Endothelial cell of umbilical vein (primary cell): ENCODE measurements around the gene DDR1. TPM values are rescaled to one million over a fixed set of nuclear protein-coding genes. Genes with fewer than 3 reads are reported as not detected.

ENCODE experiments used
- BruUV-seq: library from RNA; stranded (reverse); fragments of 400-500 nt; replicated peaks from 2 replicates; lab custom pipeline; 2021; lab: Mats Ljungman, UMichigan
- CTCF ChIA-PET: fragments of 300-600, 350-600 bp; sonication (Branson Sonifier 250); formaldehyde crosslinking; loops from one replicate; lab custom pipeline; 2021; ENCODE audit warnings: antibody characterized with exemption, inconsistent platforms; lab: Charles Lee
- POLR2A ChIA-PET: fragments of 300-600, 350-600 bp; sonication (Branson Sonifier 250); formaldehyde crosslinking; loops from one replicate; lab custom pipeline; 2021; ENCODE audit warnings: antibody characterized with exemption, inconsistent platforms; lab: Charles Lee
- DNase-seq: peaks from one replicate; pipeline ENCODE4 v3.0.0-alpha.2; 2011; ENCODE audit warnings: low read depth, low spot score
- FAIRE-seq: peaks from 2 replicates; lab custom pipeline; 2011; peaks lifted over from hg19 to GRCh38; lab: Jason Lieb, UNC
- H2AFZ ChIP-seq: 2 replicates; pipeline ENCODE4 v1.6.0; 2012; ENCODE audit warnings: low read depth, low read length, control low read depth, inconsistent platforms
- H3K27ac ChIP-seq: 2 replicates; pipeline ENCODE4 v1.5.1; 2011; ENCODE audit warnings: low read depth, mild to moderate bottlenecking, control low read depth, low read length, moderate library complexity; ENCODE audit not compliant: insufficient read depth
- H3K27me3 ChIP-seq, 2 experiments: 2 replicates each; pipeline versions ENCODE4 v1.6.0 to v1.6.1; 2011; ENCODE audit warnings: low read length in 2 of 2, mixed read lengths in 1 of 2; ENCODE audit not compliant: control insufficient read depth in 2 of 2, insufficient read depth in 2 of 2
- H3K36me3 ChIP-seq, 2 experiments: 2 replicates in 1 of 2; 3 replicates in 1 of 2; pipeline ENCODE4 v1.5.1; 2011; ENCODE audit warnings: low read length in 2 of 2, mild to moderate bottlenecking in 1 of 2, moderate library complexity in 1 of 2; ENCODE audit not compliant: control insufficient read depth in 2 of 2, insufficient read depth in 2 of 2; ENCODE audit errors: extremely low read depth in 1 of 2
- H3K4me1 ChIP-seq: 3 replicates; pipeline ENCODE4 v1.5.1; 2011; ENCODE audit warnings: mild to moderate bottlenecking, low read length; ENCODE audit not compliant: control insufficient read depth, insufficient read depth; ENCODE audit errors: extremely low read depth
- H3K4me2 ChIP-seq: 2 replicates; pipeline ENCODE4 v1.6.1; 2011; ENCODE audit warnings: low read length, control low read depth, mixed read lengths; ENCODE audit not compliant: insufficient read depth
- H3K4me3 ChIP-seq, 3 experiments: fragments of 200-600 bp in 1 of 3; sonication (generic), shearing (Covaris generic) in 1 of 3; replicated peaks in 1 of 3; 2 replicates each; pipeline ENCODE4 v1.5.1; 2011 to 2016; ENCODE audit warnings: control low read depth in 3 of 3, low read length in 3 of 3, mild to moderate bottlenecking in 2 of 3, inconsistent platforms in 1 of 3, low read depth in 1 of 3, moderate library complexity in 1 of 3; ENCODE audit not compliant: insufficient read depth in 1 of 3
- H3K79me2 ChIP-seq: 2 replicates; pipeline ENCODE4 v1.6.0; 2012; ENCODE audit warnings: low read length, inconsistent platforms; ENCODE audit not compliant: control insufficient read depth, insufficient read depth
- H3K9ac ChIP-seq: replicated peaks from 2 replicates; pipeline ENCODE3; 2011; ENCODE audit warnings: low read length, control low read depth; ENCODE audit not compliant: insufficient read depth; ENCODE audit errors: extremely low read depth
- H3K9me1 ChIP-seq: replicated peaks from 3 replicates; pipeline ENCODE4 v1.6.0; 2011; ENCODE audit warnings: mild to moderate bottlenecking, low read length; ENCODE audit not compliant: control insufficient read depth, insufficient read depth; ENCODE audit errors: extremely low read depth
- H3K9me3 ChIP-seq: replicated peaks from 2 replicates; pipeline ENCODE4 v1.5.1; 2012; ENCODE audit warnings: low read length, inconsistent platforms; ENCODE audit not compliant: control insufficient read depth, insufficient read depth
- H4K20me1 ChIP-seq: replicated peaks from 2 replicates; pipeline ENCODE3; 2011; ENCODE audit warnings: mild to moderate bottlenecking, low read length; ENCODE audit not compliant: control insufficient read depth, insufficient read depth; ENCODE audit errors: extremely low read depth
- CTCF ChIP-seq, 2 donors: IDR thresholded peaks; 1 replicate in 1 of 2; 2 replicates in 1 of 2; pipeline ENCODE4 v1.5.1; 2011; ENCODE audit warnings: low read length in 2 of 2, mild to moderate bottlenecking in 2 of 2, moderate library complexity in 2 of 2, control low read depth in 1 of 2, inconsistent platforms in 1 of 2, low read depth in 1 of 2; ENCODE audit not compliant: insufficient read depth in 1 of 2; ENCODE audit errors: extremely low read depth in 1 of 2
- EZH2 ChIP-seq: IDR thresholded peaks from 2 replicates; pipeline ENCODE4 v1.6.1; 2012; ENCODE audit warnings: borderline replicate concordance, low read depth, mild to moderate bottlenecking, moderate library complexity, low read length, inconsistent platforms; ENCODE audit not compliant: severe bottlenecking
- FOS ChIP-seq: IDR thresholded peaks from 2 replicates; pipeline ENCODE4 v1.6.1; 2011; ENCODE audit warnings: mild to moderate bottlenecking, low read length, moderate library complexity, borderline replicate concordance; ENCODE audit not compliant: insufficient read depth
- GATA2 ChIP-seq: IDR thresholded peaks from 2 replicates; pipeline ENCODE4 v1.7.0; 2011; ENCODE audit warnings: low read depth, mild to moderate bottlenecking, moderate library complexity, mixed read lengths, low read length; ENCODE audit not compliant: insufficient read length, insufficient read depth
- JUN ChIP-seq: IDR thresholded peaks from 2 replicates; pipeline ENCODE4 v1.6.1; 2011; ENCODE audit warnings: borderline replicate concordance, low read depth; ENCODE audit not compliant: insufficient read length, insufficient read depth
- MYC ChIP-seq: IDR thresholded peaks from one replicate; pipeline ENCODE4 v1.6.1; 2011; ENCODE audit warnings: mild to moderate bottlenecking, low read depth, low read length
- POLR2A ChIP-seq: IDR thresholded peaks from 2 replicates; pipeline ENCODE4 v1.6.1; 2012; ENCODE audit warnings: low read depth, mild to moderate bottlenecking, control low read depth, low read length
- POLR2AphosphoS5 ChIP-seq: IDR thresholded peaks from 2 replicates; pipeline ENCODE4 v1.6.1; 2012; ENCODE audit warnings: low read depth, mild to moderate bottlenecking, control low read depth, low read length, moderate library complexity; ENCODE audit not compliant: insufficient read depth
- dilution Hi-C: fragments of 300-500 bp; cut with MboI; formaldehyde crosslinking; loops from one replicate; pipeline ENCODE4 v1.15.0; 2019; ENCODE audit warnings: low sequenced_read_pairs; ENCODE audit not compliant: extremely low pct_ligation_motif_present
- intact Hi-C: fragments of 100-400 bp; cut with micrococcal nuclease; formaldehyde crosslinking; loops from one replicate; pipeline ENCODE4 v1.10.0; 2022
- polyA plus RNA-seq, 4 experiments: library from polyadenylated mRNA; depleted of rRNA in 3 of 4; stranded (reverse) in 3 of 4; unstranded in 1 of 4; fragments of >200 nt; gene quantifications; 2 replicates each; pipeline versions ENCODE4 v1.2.1 to v1.2.3, GENCODE V29; 2011 to 2012; ENCODE audit warnings: missing spikeins in 1 of 4
- total RNA-seq: library from RNA; stranded (reverse); gene quantifications from 2 replicates; pipeline ENCODE4 v1.2.3, GENCODE V29; 2021
- TF ChIP-seq, protein P1 (sequence below): IDR thresholded peaks from 2 replicates; pipeline ENCODE4 v1.6.1; 2011; ENCODE audit not compliant: insufficient read depth, insufficient read length

DDR1 gene
- total and polyA plus RNA-seq, 2 donors (not counting 3 experiments of a cell fraction or from before 2014, with no cell fraction given), result 8.8 to 22.9 TPM

DNA sequence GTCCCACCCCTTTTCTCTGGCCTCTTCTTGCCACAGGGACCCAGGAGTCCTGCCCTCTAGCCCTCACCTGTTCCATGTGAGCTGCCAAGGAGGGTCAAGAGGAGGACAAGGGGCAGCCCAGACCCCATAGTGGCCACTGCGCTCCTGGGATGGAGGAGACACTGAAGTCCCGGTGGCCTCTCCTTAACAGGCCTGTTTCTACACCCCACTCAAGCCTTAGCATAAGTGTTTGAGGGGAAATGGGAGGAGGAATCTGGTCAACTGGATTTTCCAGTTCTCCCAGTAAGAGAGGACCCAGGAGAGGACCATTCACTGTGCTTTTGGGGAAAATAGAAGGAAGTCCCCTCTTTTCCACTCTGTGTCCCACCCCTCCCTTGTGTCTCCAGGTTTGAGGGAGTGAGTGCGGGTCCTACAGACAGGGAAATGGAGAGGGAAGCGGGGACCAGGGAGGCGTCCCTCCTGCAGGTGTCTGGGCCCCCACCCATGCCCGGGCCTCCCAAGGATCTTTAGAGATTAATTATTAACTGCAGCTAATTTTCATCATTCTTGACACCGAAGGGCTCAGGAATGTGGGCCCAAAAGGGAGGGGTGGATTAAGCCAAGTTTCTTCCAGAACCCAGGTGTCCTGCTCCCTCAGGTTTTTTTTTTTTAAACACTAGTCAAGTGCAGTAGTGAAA is 47.8 kb downstream of the DDR1 start, which contains the start of gene SFTA2:
Gene SFTA2, minus strand, starts transcription at position 202 of the 677 bp plus-strand sequence. Its CDS starts 74 bp downstream, at position 128.
- Histone ChIP-seq H3K27ac (no peak within 1 kb of the TSS), H3K9me3 (no peaks in the 10 kb centered on the region), H3K4me3 (no peak within 1 kb of the TSS), H3K36me3 (no peaks in the 10 kb centered on the region), H3K79me2 (no peaks in the 10 kb centered on the region), H3K9ac (no peak within 1 kb of the TSS), H3K4me1 (no peaks in the 10 kb centered on the region), H3K27me3 (peaks cover 0 to 2% of the 10 kb centered on the region in 2 experiments), H3K4me2 (no peak within 1 kb of the TSS), H2AFZ (no peak within 1 kb of the TSS), H3K9me1 (no peaks in the 10 kb centered on the region), H4K20me1 (no peaks in the 10 kb centered on the region)
- no peak for DNase-seq
- TF ChIP-seq GATA2 (no peak), MYC (no peak), POLR2AphosphoS5 (no peak), JUN (no peak), CTCF (IDR thresholded peaks at IDR 0.05; ENCODE audit: extremely low read depth in 1 of 2, insufficient read depth in 1 of 2, low read depth in 1 of 2, low read length in 2 of 2) (no peak), FOS (no peak), EZH2 (no peak), POLR2A (no peak)
- TF ChIP-seq, protein P1, sequence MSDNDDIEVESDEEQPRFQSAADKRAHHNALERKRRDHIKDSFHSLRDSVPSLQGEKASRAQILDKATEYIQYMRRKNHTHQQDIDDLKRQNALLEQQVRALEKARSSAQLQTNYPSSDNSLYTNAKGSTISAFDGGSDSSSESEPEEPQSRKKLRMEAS, result no peak
- BruUV-seq, result no TSS peak
- dilution Hi-C loops, result no loop called here
- CTCF ChIA-PET, result interaction anchor here (1.0 to 1.7 kb wide), 5 partner anchors 8 to 155 kb away, joined by 3 to 5 read pairs (median 4); partner anchors contain the start of gene MUCL3
- FAIRE-seq, result no peak
- intact Hi-C loops, result no loop called here
- POLR2A ChIA-PET, result no interaction called here
